HUDEP-2 (cell line): ENCODE measurements around the gene HSPH1.
A peak's percentile ranks its signal among the peaks of the same experiment; 100 is the strongest.

Experiments used
- DNase-seq, 76 experiments: peaks; one replicate each; lab custom pipeline; 2025; ENCODE audit not compliant: unreplicated experiment in 76 of 76; lab: John Stamatoyannopoulos, UW

Gene HSPH1

DNA sequence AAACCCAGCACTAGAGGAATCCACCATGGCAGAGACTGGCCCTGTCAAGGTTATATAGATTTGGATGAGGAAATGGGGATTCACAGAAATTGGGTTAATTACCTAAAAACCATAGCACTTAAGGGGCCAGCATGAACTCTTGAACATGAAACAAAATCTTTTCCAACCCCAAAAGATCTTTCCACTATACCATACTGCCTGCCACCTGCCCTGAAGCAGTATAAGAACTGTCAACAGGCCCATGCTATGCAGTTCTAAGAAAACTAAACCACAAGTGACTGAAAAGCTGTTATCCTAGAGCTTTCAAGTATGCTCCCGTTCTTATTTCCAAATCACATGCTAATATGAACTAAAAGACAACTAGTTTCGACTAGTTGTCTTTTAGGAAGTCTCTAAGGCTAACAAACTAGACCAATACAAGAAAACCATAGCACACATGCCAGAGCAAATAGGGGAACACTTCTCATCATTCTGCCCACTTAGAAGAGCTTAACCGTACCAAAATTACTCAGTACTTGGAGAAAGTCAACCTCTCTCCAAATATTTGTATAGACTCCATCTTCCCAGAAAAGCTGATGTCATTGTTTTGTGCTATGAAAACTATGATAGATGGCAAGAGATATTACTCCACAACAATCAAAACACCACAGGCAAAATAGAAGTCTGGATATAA, 27.5 kb downstream of the HSPH1 start:
- no peak for DNase-seq

GRCh38 chr13:31133621-31134020, 28.1 kb downstream of the HSPH1 start:
- no peak for DNase-seq

- DNase-seq: peak in 2 of 76 experiments; percentile 2 to 7
These were observed 30.2 kb downstream of the HSPH1 start for GRCh38 chr13:31131470-31131961.

DNA sequence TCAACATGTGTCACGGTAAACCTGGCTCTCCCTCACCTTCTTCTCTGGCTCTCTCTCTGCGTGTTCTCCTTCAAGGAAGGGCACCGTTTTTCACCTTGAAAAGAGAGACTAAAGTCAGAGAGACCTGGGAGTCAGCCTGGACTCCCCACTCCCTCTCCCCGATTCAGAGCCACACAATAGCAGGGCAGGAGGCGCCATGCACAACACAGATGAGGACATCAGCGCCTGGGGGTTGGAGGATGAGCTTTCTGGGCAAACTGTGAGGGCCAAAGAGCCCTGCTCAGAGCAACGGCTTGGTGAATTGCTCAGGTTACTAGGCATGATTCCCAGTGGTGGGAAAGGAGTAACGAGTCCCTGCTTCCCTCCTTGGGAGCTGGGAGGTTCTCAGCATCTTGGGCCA, 32.3 kb downstream of the HSPH1 start:
- DNase-seq: no peak

DNA sequence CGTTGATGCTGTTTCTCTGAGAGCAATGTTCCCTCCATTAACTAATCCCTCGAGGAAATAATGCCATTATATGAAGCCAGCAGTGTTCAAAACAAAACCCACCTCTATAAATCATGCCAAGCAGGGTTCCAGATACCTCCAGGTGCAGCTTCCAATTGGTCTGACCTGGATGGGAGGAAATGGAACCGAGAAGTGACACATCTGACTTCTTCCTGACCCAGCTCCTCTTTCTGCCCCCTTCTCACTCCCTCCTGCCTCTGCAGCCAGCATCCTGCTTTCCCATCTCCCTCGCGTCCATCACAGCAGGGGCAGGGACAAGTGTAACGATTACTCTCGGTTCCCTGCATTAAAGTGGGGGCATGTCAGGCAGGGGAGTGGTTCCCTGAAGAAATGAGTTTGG, 37.5 kb downstream of the HSPH1 start:
- no peak for DNase-seq

DNA sequence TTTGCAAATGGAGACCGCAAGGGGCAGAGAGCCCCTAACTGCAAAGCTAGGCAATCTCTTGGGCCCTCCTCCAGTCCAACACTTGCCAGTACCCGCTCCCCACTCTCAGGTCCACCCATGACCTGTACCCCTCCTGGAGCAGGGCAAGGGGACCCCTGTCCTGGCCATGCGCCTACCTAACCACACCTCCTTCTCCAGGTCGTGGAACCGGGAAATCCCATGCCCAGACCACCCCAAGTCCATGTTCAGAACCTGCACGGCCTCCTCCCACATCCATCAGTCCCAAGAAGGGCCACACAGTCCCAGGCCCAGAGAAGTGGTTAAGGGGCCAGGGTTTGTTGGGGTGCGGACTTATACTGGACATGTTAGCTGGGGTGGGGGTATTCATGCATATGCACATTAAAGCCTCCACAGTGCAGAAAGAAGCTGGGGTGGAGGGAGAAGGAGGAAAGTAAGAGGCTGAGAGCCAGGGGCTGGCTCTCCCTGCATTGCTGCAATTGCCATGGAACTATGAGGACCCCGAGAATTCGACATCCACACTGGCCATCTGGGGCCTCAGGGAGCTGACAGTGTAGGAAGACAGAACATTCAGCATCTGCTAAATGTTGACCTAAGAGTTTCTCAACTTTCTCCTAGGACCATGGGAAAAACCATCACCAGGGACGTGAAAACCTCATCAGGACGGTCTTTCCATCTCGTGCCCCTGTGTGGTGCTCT, 39.0 kb downstream of the HSPH1 start:
- DNase-seq: no peak

DNA sequence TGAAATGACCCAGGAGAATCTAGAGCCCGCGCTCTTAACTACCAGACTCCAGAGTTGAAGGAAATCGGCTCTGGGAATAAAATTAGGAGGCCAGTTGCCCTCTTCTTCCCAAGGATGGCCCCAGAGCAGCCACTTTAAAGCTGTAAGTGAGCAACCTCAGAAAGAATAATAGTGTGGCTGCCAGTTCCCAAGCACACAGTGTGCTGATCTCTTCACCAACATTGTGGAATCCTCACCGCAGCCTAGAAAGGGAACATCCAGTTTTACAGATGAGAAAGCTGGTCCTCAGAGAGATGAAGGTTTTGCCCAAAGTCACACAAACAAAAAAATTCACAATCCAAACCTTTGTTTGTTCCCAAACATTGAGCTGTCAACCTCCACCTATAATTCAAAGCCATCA, 39.6 kb downstream of the HSPH1 start:
- no peak for DNase-seq

DNA sequence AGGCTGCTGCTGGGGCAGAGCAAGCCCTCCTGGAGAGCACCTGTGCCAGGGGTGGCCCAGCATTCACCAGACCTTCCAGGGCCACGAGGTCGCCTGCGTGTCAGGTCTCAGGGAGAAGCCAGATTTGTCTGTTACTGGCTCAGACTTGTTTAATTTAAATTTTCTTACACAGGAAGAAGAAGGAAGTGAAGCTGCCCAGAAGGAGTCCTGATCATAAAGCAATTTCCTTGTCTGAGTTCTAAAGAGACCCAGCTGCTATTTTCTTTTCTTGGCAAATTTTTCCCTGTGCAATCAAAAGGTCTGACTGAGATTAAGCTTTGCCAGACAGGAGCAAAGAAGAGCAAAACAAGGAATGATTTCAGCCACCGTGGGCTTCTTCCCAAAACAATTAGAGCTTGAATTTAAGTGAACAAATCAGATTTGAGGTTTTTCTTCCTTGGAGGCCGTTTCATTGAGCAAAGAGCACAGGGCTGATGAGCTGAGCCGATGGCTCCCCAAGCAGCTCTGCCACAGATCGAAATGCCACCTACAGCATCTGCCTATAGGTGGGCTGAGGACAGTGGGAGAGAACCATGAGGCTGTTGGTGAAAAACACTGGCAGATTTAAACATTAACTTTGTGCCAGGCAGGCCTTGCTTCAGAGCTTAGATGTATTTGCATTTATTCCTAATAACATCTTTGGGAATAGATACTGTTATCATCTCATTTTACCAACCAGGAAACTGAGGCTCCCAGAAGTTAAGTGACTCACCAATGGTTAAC, 40.1 kb downstream of the HSPH1 start:
- DNase-seq: no peak

- DNase-seq: no peak
These were observed 41.6 kb downstream of the HSPH1 start for GRCh38 chr13:31119966-31120700.

GRCh38 chr13:31119526-31119925, 42.2 kb downstream of the HSPH1 start:
- DNase-seq: no peak

GRCh38 chr13:31116224-31116623, 45.5 kb downstream of the HSPH1 start:
- DNase-seq: no peak

- DNase-seq: no peak
These were observed 46.1 kb downstream of the HSPH1 start for GRCh38 chr13:31115616-31116015.

DNA sequence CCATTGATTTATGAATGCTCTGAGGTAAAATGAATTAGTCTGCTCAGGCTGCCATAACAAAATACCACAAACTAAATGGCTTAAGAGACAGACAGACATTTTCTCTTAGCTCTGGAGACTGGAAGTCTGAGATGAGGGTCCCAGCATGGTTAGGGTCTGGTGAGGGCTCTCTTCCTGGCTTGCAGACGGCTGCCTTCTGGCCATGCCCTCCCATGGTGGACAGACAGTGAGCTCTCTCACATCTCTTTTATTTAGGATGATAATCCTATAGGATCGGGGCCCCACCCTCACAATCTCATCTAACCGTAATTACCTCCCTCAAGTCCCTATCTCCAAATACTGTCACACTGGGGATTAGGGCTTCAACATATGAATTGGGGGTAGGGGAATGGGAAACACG, 47.1 kb downstream of the HSPH1 start:
- no peak for DNase-seq

DNA sequence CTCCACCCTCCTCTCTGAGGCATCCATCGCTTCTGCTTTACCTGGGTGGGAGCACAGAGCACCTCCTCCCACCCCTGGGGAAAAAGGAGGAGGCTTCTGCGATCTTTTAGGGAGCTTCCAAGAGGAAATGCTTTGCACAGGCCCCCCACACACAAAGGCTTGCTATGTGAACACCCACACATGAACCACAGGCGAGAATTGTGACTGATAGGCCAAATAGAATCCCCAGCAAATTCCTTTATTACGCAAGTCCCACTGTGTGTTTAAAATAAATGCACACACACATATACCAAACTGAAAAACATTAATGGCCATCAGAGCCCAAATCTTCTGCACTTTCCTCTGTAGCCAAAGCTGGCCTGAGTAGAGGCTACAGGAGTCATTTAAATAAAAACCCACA, 50.6 kb downstream of the HSPH1 start:
- no peak for DNase-seq

DNA sequence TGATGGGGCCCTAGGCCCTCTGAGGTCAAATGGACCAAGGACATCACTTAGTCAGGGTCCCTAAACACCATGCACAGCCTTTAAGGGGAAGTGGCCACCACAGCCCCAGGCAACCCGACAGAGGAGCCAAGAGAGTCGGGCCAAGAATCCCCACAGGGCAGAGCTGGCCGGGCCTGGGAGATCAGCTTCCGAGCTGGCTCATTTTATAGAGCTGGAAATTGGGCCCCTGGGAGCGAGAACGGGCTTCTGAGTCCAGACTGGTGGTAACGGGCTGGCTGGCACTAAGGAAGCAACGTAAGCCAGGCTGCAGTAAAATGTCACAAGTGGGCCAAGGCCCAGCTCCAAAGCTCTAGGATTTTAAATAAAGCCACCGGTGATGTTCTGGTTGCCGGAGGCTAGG, 51.1 kb downstream of the HSPH1 start:
- no peak for DNase-seq

GRCh38 chr13:31110169-31110568, 51.5 kb downstream of the HSPH1 start:
- DNase-seq: no peak

- DNase-seq: no peak
These were observed 54.6 kb downstream of the HSPH1 start for GRCh38 chr13:31107109-31107508.

GRCh38 chr13:31105856-31106255, 55.8 kb downstream of the HSPH1 start:
- no peak for DNase-seq

DNA sequence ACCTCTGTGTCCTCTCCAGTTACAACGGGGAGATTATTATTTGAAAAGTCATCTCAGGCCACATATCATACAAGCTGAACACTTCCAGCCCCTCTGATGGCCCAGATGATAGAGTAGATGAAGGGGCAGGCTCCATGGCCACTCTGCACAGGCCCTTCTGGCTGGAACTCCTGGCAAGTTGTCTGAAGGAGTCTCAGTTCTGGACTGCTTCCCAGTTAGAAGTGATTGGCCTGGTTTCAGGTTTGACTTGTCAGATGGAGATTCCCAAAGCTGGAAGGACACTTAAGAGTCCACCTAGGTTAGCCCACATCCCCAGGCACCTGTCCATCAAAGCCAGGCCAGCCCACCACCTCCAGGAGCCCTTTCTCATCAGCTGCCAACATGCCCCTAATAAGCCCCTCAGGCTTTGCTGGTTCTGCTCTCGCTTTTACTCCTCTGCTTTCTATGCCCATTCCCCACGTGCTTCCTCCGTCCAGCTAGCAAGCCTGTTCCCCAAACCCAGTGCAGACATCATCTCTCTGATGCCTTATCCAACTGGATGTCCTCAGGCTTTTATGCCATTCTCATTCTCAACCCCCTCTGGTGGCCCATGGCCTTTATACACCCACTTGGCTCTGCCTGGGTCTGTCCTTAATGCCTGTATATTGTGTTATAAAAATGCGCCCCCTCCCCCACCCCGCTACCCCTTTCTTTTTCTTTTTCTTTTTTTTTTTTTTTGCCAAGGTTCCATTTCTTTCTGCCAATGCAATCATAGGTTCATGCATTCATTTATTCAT, 56.5 kb downstream of the HSPH1 start:
- DNase-seq: no peak

DNA sequence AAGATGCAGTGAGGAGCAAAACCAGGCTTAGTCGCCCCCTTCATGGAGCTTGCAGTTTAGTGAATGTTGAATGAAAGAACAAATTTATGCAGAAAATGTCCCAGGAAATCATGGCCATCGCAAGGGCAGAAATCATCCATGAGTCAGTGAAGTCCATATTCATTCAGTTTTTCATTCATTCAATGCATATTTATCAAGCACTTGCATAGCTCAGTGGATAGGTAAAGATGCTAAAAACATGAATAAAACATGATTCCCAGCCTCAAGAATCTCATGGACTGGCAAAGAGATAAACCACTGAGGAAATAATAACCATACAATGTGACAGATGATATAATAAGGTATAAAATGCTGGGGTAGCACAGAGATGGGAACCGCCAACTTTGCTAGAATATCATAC, 58.8 kb downstream of the HSPH1 start:
- DNase-seq: no peak
